Stimulated activated CD8-positive, alpha-beta memory T cell treated with anti-CD3 and anti-CD28 coated beads, Interleukin-15, amount 100 ng/mL, for 48 hours (primary cell): ENCODE measurements around the gene NEURL2.
"Not testable (repeated sequence)": the region's sequence is repeated elsewhere in the genome, so short reads cannot be mapped to it uniquely, and the experiment has no call there.

Experiments used
- DNase-seq, 2 donors: peaks; one replicate each; pipeline ENCODE4 v3.0.0-alpha.2; 2020; ENCODE audit warnings: low read depth in 2 of 2

The NEURL2 gene

GRCh38 chr20:45898285-45898684 lies 7.3 kb upstream of the NEURL2 start:
- DNase-seq = no peak

GRCh38 chr20:45897692-45898091 lies 6.7 kb upstream of the NEURL2 start:
- no peak for DNase-seq

DNA sequence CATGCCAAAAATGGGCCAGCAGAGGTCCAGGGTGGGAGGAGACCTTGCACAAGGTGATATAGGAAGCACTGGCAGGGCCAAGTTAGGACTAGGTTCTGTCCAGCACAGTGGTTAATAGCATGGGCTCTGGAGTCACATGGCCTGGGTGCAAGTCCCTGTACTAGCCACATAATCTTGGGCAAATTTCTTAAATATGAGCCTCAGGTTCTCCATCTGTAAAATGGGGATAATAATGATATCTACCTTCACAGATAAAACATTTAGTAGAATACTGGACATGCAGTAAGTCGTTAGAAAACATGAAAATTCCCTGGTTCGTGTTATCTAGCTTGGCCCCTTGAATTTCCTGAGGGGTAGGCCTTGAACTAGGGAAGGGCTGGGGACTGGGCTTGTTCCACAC lies 6.3 kb upstream of the NEURL2 start:
- DNase-seq = no peak

GRCh38 chr20:45896641-45897161 lies 5.7 kb upstream of the NEURL2 start:
- no peak for DNase-seq

GRCh38 chr20:45894797-45895196 lies 3.8 kb upstream of the NEURL2 start:
- no peak for DNase-seq

DNA sequence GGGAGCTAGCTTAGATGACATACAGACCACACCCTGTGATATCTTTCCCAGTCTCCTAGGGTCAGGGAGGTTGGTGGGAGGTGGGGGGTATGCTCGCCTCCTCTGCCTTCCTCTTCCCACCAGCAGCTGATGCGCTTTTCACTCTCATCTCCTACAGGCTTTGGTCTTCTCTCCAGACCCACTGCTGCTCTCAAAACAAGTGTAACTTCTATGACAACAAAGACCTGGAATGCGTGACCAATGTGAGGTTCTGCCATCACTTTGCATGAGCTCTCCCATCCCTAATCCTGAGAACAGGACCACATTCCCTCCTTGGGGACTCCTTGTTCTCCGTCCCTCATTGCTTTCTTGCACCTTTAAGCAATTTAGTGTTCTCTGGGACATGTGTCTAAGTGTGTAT lies 2.8 kb upstream of the NEURL2 start:
- no peak for DNase-seq

DNA sequence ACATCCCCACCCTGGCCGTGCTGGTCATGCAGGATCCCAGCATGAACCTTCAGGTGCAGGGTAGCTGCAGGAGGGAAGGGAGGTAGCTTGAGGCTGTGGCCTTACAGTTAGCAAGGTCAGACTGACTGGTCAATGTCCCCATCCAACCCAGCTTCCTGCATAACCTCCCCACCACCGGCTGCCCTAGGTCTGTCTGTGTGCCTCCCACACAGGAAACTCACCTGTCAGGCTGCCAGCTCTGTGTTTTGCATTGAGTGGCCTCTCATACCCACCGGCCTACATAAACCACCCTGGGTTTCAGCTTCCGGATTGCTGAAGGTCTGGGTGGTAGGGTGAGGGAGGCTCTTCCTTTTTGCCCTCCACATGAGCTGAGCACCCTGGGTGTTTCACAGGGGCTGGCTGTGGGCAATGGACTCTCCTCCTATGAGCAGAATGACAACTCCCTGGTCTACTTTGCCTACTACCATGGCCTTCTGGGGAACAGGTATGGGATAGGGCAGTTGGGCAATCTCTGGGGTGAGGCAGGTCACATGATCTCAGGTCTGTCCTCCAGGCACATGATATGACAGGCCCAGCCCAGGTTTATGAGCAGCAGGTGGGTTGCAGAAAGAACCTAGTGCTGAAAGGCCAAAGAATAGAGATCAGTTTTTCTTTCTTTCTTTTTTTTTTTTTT lies 2.0 kb upstream of the NEURL2 start:
- DNase-seq = no peak

DNA sequence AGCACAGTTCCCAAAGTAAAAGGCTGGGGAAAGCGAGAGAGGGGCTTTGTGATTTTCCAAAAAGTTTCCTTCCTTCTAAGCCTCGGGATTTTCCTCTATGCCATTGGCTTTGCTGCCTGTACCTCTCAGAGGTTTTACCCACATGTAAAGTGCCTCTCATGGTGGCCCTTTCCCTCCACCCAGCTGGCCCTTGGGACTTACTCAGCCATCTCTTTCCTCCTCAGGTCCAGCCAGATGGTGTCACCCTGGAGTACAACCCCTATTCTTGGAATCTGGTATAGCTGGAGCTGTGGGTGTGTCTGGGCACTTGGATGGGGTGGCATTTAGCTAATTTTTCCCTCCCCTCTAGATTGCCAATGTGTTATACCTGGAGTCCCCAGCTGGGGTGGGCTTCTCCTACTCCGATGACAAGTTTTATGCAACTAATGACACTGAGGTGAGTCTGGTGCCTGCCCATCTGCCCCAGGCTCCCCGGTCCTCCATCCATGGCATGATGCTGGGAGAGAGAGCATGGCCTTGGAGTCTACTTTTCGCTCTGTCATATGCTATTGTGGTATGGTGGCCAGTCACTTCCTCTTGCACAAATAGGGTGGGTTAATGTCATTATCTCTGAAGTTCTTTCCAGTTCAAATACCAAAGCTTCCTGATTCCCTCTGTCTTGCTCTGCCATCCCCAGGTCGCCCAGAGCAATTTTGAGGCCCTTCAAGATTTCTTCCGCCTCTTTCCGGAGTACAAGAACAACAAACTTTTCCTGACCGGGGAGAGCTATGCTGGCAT lies 1.2 kb upstream of the NEURL2 start:
- DNase-seq = no peak

DNA sequence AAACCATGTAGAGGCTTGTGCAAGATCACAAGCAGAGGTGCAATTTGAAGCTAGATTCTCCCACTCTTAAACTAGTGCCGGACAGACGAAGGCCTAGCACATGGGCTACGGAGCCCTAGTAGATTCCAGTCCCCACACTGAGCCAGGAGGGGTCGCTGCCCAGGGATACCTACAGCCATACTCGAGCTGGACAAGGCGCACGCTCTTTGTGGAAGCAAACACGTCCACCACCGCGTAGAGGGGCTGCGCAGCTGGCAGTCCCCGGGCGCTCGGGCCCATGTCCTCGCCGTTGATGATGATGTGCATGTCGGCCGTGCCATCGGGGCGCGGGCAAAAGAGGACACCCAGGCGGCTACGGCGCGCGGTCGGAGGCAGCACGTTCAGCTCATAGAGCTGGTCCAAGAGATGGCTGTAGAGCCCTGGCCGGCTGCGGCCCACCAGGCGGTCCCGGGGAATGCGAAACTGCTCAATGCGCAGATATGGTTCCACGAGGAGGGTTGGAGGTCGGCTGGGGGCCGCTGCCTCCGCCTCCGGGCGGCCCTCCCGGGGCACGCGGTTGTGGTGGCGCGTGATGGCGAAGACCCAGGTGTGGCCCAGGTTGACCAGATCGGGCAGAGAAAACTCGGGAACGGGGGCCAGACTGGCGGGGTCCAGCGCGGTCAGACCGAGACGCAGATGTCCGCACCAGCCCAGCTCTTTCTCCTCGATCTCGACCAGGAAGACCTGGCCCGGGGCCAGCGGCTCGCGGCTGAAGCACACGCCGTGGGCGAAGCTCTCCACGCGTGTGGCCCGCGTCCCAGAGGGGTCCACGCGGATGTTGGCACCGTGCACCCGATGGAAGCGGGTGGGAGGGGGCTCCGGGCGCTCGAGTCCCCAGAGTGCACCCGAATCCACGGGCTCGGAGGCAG lies 677 bp downstream of the NEURL2 start:
- DNase-seq = peak; percentile 39 to 42

GRCh38 chr20:45888681-45889080 lies 2.3 kb downstream of the NEURL2 start:
- DNase-seq = no peak

GRCh38 chr20:45887346-45887715 lies 3.7 kb downstream of the NEURL2 start, which contains the start of gene SPATA25:
Gene SPATA25 (minus strand): TSS chr20:45887622. CDS start chr20:45887590, 32 bp downstream.
- no peak for DNase-seq

DNA sequence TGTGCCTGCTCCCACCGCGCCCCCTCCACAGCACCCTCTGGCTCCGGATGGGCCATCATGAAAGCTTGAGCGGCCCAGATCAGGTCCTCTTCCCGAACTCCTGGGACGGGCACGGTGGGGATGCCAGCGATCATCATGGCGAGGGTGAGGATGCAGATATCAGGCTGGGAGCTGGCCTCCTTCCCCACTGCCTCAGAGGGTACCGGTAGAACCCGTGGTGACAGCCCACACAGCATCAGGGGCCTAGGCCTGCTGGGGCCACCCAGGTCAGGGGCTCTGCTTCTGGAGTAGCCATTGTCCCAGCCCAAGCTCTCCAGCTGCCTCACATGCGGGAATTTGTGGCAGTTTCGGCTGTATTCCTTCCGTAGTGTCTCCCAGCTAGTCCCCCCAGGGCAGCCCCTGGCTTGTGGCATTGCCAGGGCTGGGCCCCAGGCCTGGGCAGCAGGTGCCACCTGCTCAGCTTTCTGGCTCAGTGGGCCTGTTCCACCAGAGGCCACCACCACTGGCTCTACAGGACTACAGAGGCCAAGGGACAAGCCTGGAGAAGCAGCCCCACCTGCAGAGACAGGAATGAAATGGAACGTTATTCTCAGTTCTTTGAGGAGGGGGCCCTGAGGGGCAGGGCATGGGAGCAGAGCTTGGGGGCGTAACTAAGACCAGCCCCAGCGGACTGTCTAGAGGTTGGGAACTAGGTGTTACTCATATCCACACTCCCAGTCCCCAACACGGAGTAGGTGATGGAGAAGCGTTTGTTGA lies 4.2 kb downstream of the NEURL2 start:
- DNase-seq = no peak

GRCh38 chr20:45883100-45883469 lies 7.9 kb downstream of the NEURL2 start:
- DNase-seq = no peak

- DNase-seq = no peak
Observed at GRCh38 chr20:45882469-45883099, 8.4 kb downstream of the NEURL2 start.

GRCh38 chr20:45880988-45881788 lies 9.8 kb downstream of the NEURL2 start, which contains the start of gene ZSWIM1:
Gene ZSWIM1 (plus strand): TSS chr20:45881227. CDS start chr20:45882593, 1,366 bp downstream.
- peak; percentile 95 for DNase-seq

DNA sequence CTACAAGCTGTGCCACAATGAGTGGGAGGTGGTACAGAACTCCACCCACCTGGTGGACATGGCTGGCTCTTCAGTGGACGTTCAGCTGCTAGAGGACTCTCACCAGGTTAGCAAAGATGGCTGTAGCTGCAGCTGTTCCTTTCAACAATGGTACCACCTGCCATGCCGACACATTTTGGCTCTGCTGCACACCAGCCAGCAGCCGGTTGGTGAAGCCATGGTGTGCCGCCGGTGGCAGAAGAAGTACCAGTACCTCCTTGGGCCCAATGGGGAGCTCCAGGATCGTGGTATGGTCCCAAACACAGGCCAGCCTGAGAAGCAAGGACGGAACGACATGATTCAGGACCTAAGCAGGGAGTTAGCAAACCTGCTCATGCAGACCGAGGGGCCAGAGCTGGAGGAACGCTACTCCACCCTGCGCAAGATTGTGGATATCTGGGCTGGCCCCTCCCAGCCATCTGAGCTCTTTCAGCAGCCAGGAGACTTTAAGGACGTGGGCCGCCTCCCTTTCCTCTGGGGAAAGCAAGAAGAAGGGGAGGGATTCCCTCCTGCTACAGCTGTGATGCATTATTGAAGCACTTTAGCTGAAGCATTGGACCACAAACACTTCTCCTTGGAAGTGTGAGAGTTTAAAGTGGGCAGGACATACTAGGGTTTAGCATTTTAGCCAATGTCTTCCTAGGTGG lies 12.8 kb downstream of the NEURL2 start:
- no peak for DNase-seq

DNA sequence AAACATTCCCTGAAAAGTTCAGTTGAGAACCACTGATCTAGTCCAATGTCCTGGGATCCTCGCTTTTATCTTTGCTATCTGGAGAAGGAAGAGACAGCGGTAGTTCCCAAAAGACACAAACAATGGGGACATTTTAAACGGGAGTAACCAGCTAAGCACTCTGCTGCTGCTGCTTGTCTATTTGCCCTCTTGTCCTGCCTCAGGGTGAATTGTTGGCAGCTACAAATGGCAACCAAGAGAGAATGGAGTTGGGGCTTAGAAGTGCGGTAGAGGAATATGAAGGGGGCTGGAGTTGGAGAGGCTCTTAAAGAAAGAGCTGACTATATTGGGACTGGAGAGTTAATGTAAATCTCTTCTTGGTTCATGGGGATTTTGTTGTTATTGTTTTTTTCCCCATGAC lies 16.4 kb downstream of the NEURL2 start:
- no peak for DNase-seq

DNA sequence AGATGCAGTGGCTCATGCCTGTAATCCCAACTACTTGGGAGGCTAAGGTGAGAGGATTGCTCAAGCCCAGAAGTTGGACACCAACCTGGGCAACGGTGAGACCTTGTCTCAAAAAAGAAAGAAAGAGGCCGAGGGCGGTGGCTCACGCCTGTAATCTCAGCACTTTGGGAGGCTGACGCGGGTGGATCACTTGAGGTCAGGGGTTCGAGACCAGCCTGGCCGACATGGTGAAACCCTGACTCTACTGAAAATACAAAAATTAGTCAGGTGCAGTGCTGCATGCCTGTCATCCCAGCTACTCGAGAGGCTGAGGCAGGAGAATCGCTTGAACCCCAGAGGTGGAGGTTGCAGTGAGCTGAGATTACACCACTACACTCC lies 16.9 kb downstream of the NEURL2 start:
- DNase-seq = not testable (repeated sequence)

GRCh38 chr20:45873409-45874103 lies 17.5 kb downstream of the NEURL2 start:
- DNase-seq = no peak
